Ovary (tissue), 3 donors: Measurements from ENCODE around the gene PANK4.

Experiments
- EP300 ChIP-seq: sonication (generic); formaldehyde crosslinking; IDR thresholded peaks from one replicate; pipeline ENCODE4 v1.6.1; 2017; ENCODE audit warnings: antibody characterized with exemption
- POLR2A ChIP-seq: fragments of 450-650 bp; IDR thresholded peaks from one replicate; pipeline ENCODE4 v1.6.1; 2017; ENCODE audit warnings: antibody characterized with exemption, mild to moderate bottlenecking, moderate library complexity
- TF ChIP-seq, protein P1 (sequence below), 3 donors: fragments of 450-650 bp in 2 of 3; fragments of 200-600 bp in 1 of 3; IDR thresholded peaks; one replicate each; pipeline versions ENCODE4 v1.5.1 to v1.8.0; 2016 to 2022; ENCODE audit warnings: antibody characterized with exemption in 3 of 3, mild to moderate bottlenecking in 1 of 3
- donor health status: DM: no; HTN: no; CAD: no.

DNA sequence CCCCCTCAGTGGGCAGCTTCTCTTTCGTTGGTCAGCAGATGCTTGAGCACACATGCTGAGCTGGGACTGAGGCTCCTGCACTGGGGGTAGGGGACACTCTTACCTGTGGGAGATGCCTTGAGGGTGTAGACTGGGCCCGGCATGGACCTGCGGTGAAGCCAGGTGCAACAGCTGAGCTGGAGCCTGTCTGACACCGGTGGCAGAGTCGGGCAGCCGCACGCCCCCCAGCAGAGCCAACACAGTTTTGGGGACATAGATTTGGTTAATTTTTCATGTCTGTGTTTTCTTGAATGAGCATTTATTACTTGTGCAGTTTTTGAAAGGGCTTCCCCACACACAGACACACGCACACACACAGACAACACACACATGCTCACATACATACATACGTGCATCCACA, 9.6 kb upstream of the PANK4 start:
- TF ChIP-seq, protein P1, sequence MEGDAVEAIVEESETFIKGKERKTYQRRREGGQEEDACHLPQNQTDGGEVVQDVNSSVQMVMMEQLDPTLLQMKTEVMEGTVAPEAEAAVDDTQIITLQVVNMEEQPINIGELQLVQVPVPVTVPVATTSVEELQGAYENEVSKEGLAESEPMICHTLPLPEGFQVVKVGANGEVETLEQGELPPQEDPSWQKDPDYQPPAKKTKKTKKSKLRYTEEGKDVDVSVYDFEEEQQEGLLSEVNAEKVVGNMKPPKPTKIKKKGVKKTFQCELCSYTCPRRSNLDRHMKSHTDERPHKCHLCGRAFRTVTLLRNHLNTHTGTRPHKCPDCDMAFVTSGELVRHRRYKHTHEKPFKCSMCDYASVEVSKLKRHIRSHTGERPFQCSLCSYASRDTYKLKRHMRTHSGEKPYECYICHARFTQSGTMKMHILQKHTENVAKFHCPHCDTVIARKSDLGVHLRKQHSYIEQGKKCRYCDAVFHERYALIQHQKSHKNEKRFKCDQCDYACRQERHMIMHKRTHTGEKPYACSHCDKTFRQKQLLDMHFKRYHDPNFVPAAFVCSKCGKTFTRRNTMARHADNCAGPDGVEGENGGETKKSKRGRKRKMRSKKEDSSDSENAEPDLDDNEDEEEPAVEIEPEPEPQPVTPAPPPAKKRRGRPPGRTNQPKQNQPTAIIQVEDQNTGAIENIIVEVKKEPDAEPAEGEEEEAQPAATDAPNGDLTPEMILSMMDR (IDR thresholded peaks at IDR 0.05) = no peak
- TF ChIP-seq POLR2A (no peak), EP300 (no peak)
